CD4-positive, alpha-beta T cell treated with Interleukin-17A for 1 hour (primary cell): ENCODE results near the gene NAV3.

ENCODE experiments used
- DNase-seq: peaks from one replicate; pipeline ENCODE4 v3.0.0-alpha.2; 2020

Gene NAV3

GRCh38 chr12:78121969-78122610 is 291.4 kb downstream of the NAV3 start:
- no peak for DNase-seq

- DNase-seq = no peak
Observed at GRCh38 chr12:78128211-78128610, 297.5 kb downstream of the NAV3 start.

DNA sequence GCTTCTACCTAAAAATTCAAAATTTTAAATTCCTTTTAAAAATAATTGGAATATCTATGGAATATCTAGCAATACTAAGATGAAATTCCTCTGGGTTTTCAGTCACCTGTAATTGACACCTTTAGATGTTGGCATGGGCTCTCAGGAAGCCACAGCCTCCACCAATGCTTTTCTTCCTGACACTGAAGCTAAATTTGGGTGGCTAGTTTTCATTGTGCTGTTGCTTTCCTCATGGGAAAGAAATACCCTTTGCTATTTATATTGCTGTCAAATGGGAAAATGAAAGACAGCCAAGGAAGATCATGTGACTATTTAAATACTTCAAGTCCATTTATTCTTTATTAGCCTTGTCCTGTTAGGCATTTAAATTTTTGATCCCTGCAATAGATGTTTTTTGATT is 313.0 kb downstream of the NAV3 start:
- DNase-seq = no peak

DNA sequence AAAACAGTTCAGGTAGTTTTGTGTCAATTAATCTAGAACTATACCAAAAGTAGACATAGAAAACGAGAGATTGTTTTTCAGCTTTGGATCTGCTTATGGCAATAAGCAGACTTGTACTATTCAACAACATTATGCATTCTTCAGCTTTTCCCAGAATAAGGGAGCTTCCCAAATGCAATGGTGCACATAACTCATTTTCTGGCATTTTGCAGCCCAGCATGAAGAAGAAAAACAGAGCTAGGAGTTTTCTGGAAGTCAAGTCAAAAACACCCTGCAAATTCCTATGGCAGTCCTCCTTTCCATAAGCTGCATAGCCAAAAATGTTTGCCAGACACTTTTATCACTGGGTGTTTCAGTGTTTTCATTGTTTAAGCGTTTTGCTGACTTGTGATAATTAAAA is 314.7 kb downstream of the NAV3 start:
- no peak for DNase-seq

DNA sequence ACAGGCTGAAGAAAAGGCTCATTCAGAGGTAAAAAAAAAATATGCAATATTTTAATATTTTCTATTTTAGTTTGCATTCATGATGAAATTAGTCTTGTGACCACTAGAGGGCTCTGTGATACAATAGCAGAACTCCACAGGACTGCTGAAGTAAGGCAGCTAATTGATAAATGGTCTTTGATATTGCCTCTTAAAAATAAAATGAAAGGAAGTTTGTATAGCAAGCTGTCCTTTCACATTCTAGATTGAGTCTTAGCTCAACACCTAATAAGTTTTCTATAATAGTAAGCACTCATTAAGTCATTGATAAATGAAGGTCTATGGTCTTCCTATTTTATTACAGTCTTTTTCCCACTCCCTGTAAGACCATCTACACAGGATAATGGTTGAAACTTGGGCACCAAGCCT is 315.7 kb downstream of the NAV3 start:
- DNase-seq = no peak

DNA sequence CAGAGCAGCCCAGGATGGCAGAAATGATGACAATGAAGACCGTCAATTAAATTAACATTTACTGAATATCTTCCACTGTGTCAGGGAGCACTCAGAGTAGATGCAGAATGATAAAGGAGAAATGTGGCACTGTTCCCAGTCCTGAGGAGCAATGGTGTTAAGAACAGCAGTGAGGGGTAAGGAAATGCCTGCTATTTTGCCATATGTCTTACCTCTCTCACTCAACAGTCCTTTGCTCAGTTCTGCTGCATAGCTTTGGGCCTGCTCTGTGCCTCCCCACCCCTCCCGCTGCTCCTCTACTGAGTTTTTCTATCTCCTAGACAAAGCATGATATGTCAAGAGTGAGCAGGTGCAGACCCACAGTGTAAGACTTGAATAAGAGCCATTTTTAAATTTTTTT is 318.8 kb downstream of the NAV3 start:
- DNase-seq = no peak

- DNase-seq = no peak
Observed at GRCh38 chr12:78155546-78155945, 324.9 kb downstream of the NAV3 start.

- no peak for DNase-seq
Observed at GRCh38 chr12:78156751-78157150, 326.1 kb downstream of the NAV3 start.

- no peak for DNase-seq
Observed at GRCh38 chr12:78157199-78157598, 326.5 kb downstream of the NAV3 start.

DNA sequence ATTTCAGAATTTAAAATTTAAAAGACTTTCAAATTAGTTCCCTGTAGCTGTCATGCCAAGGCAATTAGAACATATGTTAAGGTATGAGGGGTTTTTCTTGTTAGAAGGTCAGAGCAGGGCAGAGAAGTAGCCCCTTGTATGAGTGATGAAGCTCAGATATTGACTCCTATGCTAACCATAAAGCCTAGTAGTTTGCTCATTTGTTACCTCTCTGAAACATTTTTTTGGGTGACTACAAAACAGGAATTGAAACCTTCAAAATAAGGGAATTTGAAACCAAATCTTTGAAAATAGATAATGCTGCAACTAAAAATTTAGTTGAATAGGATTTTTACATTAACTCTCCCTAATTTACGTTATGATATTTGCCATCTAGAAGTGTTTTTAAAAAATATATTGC is 333.5 kb downstream of the NAV3 start:
- DNase-seq = no peak

- no peak for DNase-seq
Observed at GRCh38 chr12:78167510-78167909, 336.8 kb downstream of the NAV3 start.

DNA sequence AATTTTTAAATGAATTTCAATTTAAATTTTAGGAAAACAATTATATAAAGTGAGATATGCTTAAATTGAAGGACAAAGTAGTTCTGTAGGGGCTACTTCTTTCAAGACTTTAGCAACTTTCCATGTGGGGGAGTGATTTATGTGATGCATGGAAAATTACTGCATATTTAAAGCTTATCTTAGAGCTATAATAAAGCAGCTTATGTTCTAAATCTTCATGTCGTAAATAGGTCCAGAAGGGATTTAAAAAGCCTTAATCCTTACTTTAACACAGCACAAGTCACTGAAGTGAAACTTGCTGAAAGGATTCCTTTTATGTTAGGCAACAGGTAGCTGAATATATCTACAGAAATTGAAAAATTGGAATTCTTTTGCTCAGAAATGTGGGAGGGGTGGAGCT is 340.4 kb downstream of the NAV3 start:
- DNase-seq = no peak

GRCh38 chr12:78176643-78177042 is 345.9 kb downstream of the NAV3 start:
- no peak for DNase-seq

DNA sequence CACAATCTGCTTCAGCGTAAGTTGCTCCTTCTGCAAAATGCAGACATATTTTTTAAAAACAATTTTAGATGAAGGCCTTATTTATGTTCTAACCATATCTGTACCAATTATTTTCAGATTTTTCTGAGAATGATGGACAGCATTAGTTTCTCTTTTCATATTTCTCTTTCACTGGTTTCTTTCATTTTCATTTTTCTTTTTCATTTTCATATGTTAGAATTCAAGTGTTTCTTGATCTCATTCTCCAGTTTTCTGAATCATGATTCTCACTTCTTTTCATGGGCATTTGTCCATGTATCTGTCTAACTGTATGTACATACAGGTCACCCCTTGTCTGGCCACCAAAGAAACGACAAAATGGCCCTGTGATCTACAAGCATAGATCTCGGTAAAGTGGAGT is 346.6 kb downstream of the NAV3 start:
- DNase-seq = no peak

DNA sequence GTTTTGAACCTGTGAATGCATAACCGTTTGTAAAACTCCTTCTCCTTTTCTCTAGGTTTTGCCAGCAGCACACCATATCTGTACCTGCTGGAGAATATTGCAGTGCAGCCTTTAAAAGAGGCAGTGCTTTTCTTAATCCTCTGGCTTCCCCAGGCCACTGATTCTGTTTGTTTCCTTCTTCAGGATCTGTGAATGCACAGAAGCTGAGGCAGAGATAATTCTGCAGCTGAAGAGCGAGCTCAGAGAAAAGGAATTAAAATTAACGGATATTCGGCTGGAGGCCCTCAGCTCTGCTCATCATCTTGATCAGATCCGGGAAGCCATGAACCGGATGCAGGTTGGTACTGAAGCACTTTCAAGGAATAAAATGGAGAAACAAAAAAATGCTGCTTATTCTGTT is 348.7 kb downstream of the NAV3 start:
- no peak for DNase-seq

DNA sequence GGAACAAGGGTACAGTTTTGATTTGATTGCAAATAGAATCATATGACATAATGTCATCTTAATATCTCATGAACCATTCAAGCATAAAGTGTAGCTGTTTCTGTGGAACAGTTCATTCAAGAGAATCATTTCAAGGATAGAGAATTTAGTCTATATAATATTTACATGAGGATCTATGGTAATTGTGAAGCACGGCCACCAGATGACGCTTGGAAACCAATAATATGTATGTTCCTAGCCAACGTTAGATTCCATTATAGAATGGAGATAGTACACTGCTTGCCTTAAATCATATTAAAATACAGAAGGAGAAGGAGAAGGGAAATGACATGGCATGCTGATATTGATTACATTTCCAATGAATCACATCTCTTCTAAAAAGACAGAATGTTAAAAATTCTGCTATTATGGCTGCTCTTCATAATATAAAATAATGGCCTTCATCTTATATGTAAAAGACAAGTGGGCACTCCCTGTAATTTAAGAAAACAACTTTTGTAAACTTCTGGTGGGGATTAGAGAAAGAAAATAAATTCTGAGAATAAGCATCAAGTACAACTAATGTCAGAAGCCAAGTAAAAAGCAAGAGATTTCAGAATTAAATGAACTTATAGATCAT is 351.0 kb downstream of the NAV3 start:
- no peak for DNase-seq

DNA sequence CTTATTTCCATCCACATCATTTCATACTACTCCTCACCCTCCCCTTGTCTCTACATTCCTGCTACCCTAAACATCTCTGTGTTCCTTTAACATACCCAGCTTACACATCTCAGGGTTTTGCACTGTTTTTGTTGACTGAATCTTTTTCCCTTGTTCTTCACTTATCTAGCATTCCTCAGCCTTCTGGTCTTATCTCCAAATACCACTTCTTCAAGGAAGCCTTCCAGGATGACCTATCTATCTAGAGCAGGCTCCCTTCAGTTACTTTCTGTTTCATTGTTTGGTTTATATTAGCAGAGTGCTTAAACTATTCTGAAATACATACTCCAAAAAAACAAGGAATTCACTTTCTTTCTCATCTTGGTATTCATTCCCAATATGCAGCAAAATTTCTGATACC is 353.1 kb downstream of the NAV3 start:
- DNase-seq = no peak

- no peak for DNase-seq
Observed at GRCh38 chr12:78185109-78185508, 354.4 kb downstream of the NAV3 start.

GRCh38 chr12:78185651-78186050 is 355.0 kb downstream of the NAV3 start:
- no peak for DNase-seq

DNA sequence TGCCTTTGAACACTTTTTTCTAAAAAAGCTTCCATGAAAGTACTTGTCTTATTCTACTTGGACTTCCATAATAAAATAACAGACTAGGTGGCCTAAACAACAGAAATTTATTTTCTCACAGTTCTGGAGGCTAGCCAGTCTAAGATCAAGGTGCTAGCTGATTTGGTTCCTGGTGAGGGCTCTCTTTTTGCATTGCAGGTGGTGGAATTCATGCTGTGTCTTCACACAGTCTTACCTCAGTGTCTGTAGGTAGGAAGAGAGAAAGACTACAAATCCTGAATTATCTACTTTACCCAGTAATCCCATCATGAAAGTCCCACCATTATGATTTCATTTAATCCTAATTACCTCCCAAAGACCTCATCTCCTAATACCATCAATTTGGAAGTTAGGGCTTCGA is 356.0 kb downstream of the NAV3 start:
- no peak for DNase-seq

GRCh38 chr12:78187741-78188140 is 357.0 kb downstream of the NAV3 start:
- DNase-seq = no peak

- no peak for DNase-seq
Observed at GRCh38 chr12:78189656-78190055, 359.0 kb downstream of the NAV3 start.

GRCh38 chr12:78191611-78192010 is 360.9 kb downstream of the NAV3 start:
- DNase-seq = no peak

- DNase-seq = no peak
Observed at GRCh38 chr12:78192979-78193378, 362.3 kb downstream of the NAV3 start.

DNA sequence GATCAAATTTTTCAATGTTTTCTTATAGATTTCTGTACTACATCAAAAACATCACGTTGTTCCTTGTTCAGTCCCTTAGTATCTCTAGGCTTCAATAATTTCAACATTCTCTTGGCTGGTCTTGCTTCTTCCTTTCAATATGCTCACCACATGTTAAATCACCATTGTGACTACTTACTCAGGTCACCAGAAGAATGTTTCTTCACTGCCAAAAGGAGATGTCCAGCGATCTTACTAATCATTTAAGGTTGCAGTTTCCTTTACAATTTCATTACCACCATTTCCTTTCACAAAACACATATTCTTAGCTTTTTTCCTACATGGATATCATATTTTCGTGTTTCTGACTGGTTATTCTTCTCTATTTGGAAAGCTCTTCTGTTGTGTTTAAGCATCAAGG is 363.8 kb downstream of the NAV3 start:
- no peak for DNase-seq
